Peyer's patch (tissue), 4 donors: ENCODE data around the gene PPP1R14D. TPM values are rescaled to one million over a fixed set of nuclear protein-coding genes. Genes with fewer than 3 reads are reported as not detected.
A peak's percentile ranks its signal among the peaks of the same experiment; 100 is the strongest.

ENCODE experiments used
- DNase-seq, 3 donors: peaks; one replicate each; pipeline ENCODE4 v3.0.0-alpha.2; 2017 to 2019
- H3K27ac ChIP-seq, 4 donors: fragments of 200-600 bp; sonication (generic); one replicate each; pipeline ENCODE4 v1.5.1; 2016 to 2019
- H3K27me3 ChIP-seq, 2 donors: fragments of 200-600 bp; sonication (generic); one replicate each; pipeline ENCODE4 v1.5.1; 2019
- H3K36me3 ChIP-seq, 3 donors: fragments of 200-600 bp; sonication (generic); one replicate each; pipeline ENCODE4 v1.5.1; 2016 to 2019
- H3K4me1 ChIP-seq, 4 donors: fragments of 200-600 bp; sonication (generic); one replicate each; pipeline ENCODE4 v1.5.1; 2016 to 2019
- H3K4me3 ChIP-seq, 4 donors: fragments of 200-600 bp; sonication (generic); 1 replicate in 3 of 4; 2 replicates in 1 of 4; pipeline ENCODE4 v1.5.1; 2016 to 2019; ENCODE audit warnings: mild to moderate bottlenecking in 1 of 4
- H3K9me3 ChIP-seq, 4 donors: fragments of 200-600 bp; sonication (generic); one replicate each; pipeline ENCODE4 v1.5.1; 2016 to 2019; ENCODE audit warnings: mild to moderate bottlenecking in 1 of 4
- POLR2A ChIP-seq, 2 donors: fragments of 450-650 bp; IDR thresholded peaks; one replicate each; pipeline ENCODE4 v1.5.1; 2017; ENCODE audit warnings: antibody characterized with exemption in 2 of 2, mild to moderate bottlenecking in 2 of 2, moderate library complexity in 2 of 2
- total RNA-seq, 4 donors: library from RNA; depleted of rRNA; stranded (reverse); fragments of >200 nt; gene quantifications; one replicate each; pipeline ENCODE4 v1.1.0, GENCODE V29; 2016
- TF ChIP-seq, protein P1 (sequence below), 6 experiments: fragments of 450-650 bp in 4 of 6; fragments of 200-600 bp in 2 of 6; sonication (generic) in 1 of 6; IDR thresholded peaks; one replicate each; pipeline ENCODE4 v1.5.1; 2017 to 2019; ENCODE audit warnings: antibody characterized with exemption in 6 of 6, mild to moderate bottlenecking in 3 of 6, moderate library complexity in 1 of 6

The PPP1R14D gene
- total RNA-seq, 4 donors from 2014 or later: 42.9 to 217 (median 148) TPM

- Histone ChIP-seq H3K36me3 (peaks cover 0 to 34% (median 0%) of the 10 kb centered on the region in 3 donors), H3K27ac (no peak overlapping the region), H3K4me3 (no peak overlapping the region), H3K27me3 (no peaks in the 10 kb centered on the region), H3K9me3 (no peaks in the 10 kb centered on the region), H3K4me1 (no peaks in the 10 kb centered on the region)
- DNase-seq: no peak
- TF ChIP-seq POLR2A (IDR thresholded peaks at IDR 0.05): no peak
- TF ChIP-seq, protein P1, sequence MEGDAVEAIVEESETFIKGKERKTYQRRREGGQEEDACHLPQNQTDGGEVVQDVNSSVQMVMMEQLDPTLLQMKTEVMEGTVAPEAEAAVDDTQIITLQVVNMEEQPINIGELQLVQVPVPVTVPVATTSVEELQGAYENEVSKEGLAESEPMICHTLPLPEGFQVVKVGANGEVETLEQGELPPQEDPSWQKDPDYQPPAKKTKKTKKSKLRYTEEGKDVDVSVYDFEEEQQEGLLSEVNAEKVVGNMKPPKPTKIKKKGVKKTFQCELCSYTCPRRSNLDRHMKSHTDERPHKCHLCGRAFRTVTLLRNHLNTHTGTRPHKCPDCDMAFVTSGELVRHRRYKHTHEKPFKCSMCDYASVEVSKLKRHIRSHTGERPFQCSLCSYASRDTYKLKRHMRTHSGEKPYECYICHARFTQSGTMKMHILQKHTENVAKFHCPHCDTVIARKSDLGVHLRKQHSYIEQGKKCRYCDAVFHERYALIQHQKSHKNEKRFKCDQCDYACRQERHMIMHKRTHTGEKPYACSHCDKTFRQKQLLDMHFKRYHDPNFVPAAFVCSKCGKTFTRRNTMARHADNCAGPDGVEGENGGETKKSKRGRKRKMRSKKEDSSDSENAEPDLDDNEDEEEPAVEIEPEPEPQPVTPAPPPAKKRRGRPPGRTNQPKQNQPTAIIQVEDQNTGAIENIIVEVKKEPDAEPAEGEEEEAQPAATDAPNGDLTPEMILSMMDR (IDR thresholded peaks at IDR 0.05): no peak
Measured at GRCh38 chr15:40815042-40815698, 13.3 kb downstream of the PPP1R14D start.

DNA sequence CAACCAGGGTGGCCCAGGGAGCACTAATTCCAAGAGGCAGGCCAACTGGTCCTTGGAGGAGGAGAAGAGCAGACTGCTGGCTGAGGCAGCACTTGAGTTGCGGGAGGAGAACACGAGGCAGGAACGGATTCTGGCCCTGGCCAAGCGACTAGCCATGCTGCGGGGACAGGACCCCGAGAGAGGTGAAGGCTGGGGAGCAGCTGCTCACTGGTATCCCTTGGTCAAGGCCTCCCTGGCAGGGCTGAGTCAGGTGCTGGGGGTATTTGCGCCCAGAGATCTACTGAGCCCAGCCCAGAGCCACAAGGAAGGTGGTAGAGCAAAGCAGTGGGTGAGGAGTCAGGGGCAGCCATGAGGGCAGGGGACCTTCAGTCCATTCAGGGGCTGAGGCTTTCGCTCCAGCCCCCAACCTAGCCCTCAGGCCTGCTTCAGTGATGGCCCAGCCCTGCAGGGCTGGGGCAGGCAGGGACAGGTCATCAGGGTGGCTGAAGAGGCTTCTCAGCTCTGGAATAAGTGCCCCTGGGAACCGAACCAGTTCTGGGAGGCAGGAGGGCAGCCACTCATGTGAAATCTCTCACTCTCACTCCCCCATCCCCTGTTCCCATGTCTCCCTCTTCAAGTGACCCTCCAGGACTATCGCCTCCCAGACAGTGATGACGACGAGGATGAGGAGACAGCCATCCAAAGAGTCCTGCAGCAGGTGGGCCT is 15.6 kb downstream of the PPP1R14D start:
- TF ChIP-seq, protein P1 (IDR thresholded peaks at IDR 0.05): no peak
- no peak for TF ChIP-seq POLR2A (IDR thresholded peaks at IDR 0.05)
- Histone ChIP-seq H3K27me3 (no peaks in the 10 kb centered on the region), H3K27ac (no peak overlapping the region), H3K4me1 (peaks cover 0 to 14% (median 5%) of the 10 kb centered on the region in 4 donors), H3K36me3 (peaks cover 0 to 42% (median 0%) of the 10 kb centered on the region in 3 donors), H3K9me3 (no peaks in the 10 kb centered on the region), H3K4me3 (no peak overlapping the region)
- DNase-seq: no peak

GRCh38 chr15:40808861-40809450 is 19.6 kb downstream of the PPP1R14D start:
- H3K9me3 ChIP-seq: no peaks in the 10 kb centered on the region
- DNase-seq: no peak
- peaks cover 0 to 29% (median 0%) of the 10 kb centered on the region in 3 donors for H3K36me3 ChIP-seq
- TF ChIP-seq, protein P1 (IDR thresholded peaks at IDR 0.05): no peak
- no peak for TF ChIP-seq POLR2A (IDR thresholded peaks at IDR 0.05)
- H3K4me1 ChIP-seq: peaks cover 0 to 36% (median 11%) of the 10 kb centered on the region in 4 donors
- H3K4me3 ChIP-seq: peak overlapping the region in 1 of 4 donors; percentile 92
- peak overlapping the region in 1 of 4 donors; percentile 97 for H3K27ac ChIP-seq
- H3K27me3 ChIP-seq: no peaks in the 10 kb centered on the region

DNA sequence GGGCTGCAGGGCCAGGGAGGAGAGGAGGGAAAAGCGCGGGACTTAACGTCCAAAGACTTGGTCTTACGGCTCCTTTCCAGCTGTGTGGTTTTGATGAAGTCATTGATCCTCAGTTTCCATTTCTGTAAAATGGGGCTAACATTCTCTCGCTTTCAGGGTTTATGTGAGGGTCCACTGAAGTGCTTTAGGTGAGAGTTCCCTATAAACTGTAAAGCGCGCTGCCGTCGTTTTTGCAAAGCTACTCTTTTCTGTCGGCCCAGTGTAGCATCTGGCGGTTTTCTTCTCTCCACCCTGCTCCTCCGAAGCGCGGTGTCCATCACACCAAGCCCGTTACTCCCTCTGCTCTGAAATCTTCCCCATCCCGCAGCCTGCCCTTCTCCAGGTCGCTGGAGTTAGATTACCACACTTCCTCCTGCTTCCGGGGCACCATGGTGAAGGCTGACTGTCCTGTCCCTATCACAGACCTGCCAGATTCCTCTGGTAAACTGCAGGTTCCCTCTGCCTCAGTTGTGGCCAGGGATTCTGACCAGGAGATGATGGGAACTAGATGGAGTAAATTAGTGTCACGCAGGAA is 20.5 kb downstream of the PPP1R14D start:
- H3K27ac ChIP-seq: peak overlapping the region; percentile 91 to 97 (median 96)
- H3K36me3 ChIP-seq: peaks cover 0 to 19% (median 0%) of the 10 kb centered on the region in 3 donors
- no peaks in the 10 kb centered on the region for H3K27me3 ChIP-seq
- H3K4me3 ChIP-seq: peak overlapping the region; percentile 70 to 94 (median 90)
- no peaks in the 10 kb centered on the region for H3K9me3 ChIP-seq
- TF ChIP-seq, protein P1 (IDR thresholded peaks at IDR 0.05): no peak
- no peak for TF ChIP-seq POLR2A (IDR thresholded peaks at IDR 0.05)
- no peak for DNase-seq
- peaks cover 0 to 46% (median 11%) of the 10 kb centered on the region in 4 donors for H3K4me1 ChIP-seq

- H3K9me3 ChIP-seq: no peaks in the 10 kb centered on the region
- H3K4me1 ChIP-seq: peaks cover 0 to 46% (median 11%) of the 10 kb centered on the region in 4 donors
- DNase-seq: peak; percentile 96 to 98 (median 96)
- no peaks in the 10 kb centered on the region for H3K27me3 ChIP-seq
- H3K4me3 ChIP-seq: peak within 1 kb of the TSS; percentile 70 to 94 (median 90)
- TF ChIP-seq, protein P1 (IDR thresholded peaks at IDR 0.05): peak in 4 of 6 experiments; percentile 11 to 44 (median 35)
- TF ChIP-seq POLR2A (IDR thresholded peaks at IDR 0.05): peak; percentile 49 to 63
- H3K36me3 ChIP-seq: peaks cover 0 to 15% (median 0%) of the 10 kb centered on the region in 3 donors
- peak within 1 kb of the TSS; percentile 91 to 97 (median 96) for H3K27ac ChIP-seq
Measured at GRCh38 chr15:40807028-40807887, 21.2 kb downstream of the PPP1R14D start, which contains the start of the genes DNAJC17 and ZFYVE19. Gene DNAJC17 (minus strand): TSS chr15:40807473. CDS start chr15:40807446, 27 bp downstream. Gene ZFYVE19 (plus strand): TSS chr15:40807089. CDS start chr15:40807590, 501 bp downstream.
